ENCODE measurements around the gene ALK.
"Not testable (repeated sequence)": the region's sequence is repeated elsewhere in the genome, so short reads cannot be mapped to it uniquely, and the experiment has no call there.

The ALK gene

GRCh38 chr2:29246383-29247300 lies 674.7 kb downstream of the ALK start:
- POLR2A ChIA-PET = no interaction called here
- CTCF ChIA-PET = no interaction called here

GRCh38 chr2:29245742-29246382 lies 675.5 kb downstream of the ALK start:
- no peaks in the 10 kb centered on the region for H3K9me3 ChIP-seq (ENCODE audit: control insufficient read depth, insufficient read depth, low read depth, low read length)
- H3K4me3 ChIP-seq (ENCODE audit: low read depth, low read length) = no peak overlapping the region
- ChIA-PET CTCF (no interaction called here), POLR2A (no interaction called here)
- H3K36me3 ChIP-seq (ENCODE audit: control insufficient read depth in 2 of 2, insufficient read depth in 1 of 2, low read length in 2 of 2) = no peaks in the 10 kb centered on the region
- H3K4me1 ChIP-seq (ENCODE audit: control insufficient read depth, insufficient read depth, low read length) = no peaks in the 10 kb centered on the region
- no peak overlapping the region for H3K27ac ChIP-seq (ENCODE audit: extremely low read depth, low read depth, low read length)
- TF ChIP-seq EGR2 (tag by site-specific recombination; IDR thresholded peaks at IDR 0.05; ENCODE audit: low read depth) (peak; percentile 76), ZNF555 (tag by site-specific recombination; conservative IDR thresholded peaks at IDR 0.05) (no peak), ZNF530 (tag by site-specific recombination; IDR thresholded peaks at IDR 0.05; ENCODE audit: low read depth) (no peak), ZNF571 (tag by site-specific recombination; IDR thresholded peaks at IDR 0.05) (no peak), IKZF3 (tag by site-specific recombination; IDR thresholded peaks at IDR 0.05) (no peak), ZFHX2 (tag by site-specific recombination; conservative IDR thresholded peaks at IDR 0.05) (peak; percentile 64)

More at GRCh38 chr2:29246383-29247300, 674.7 kb downstream of the ALK start:
- Histone ChIP-seq H3K27ac (ENCODE audit: extremely low read depth, low read depth, low read length) (no peak overlapping the region), H3K4me3 (ENCODE audit: low read depth, low read length) (no peak overlapping the region), H3K4me1 (ENCODE audit: control insufficient read depth, insufficient read depth, low read length) (no peaks in the 10 kb centered on the region), H3K9me3 (ENCODE audit: control insufficient read depth, insufficient read depth, low read depth, low read length) (no peaks in the 10 kb centered on the region), H3K36me3 (ENCODE audit: control insufficient read depth in 2 of 2, insufficient read depth in 1 of 2, low read length in 2 of 2) (no peaks in the 10 kb centered on the region)
- TF ChIP-seq ZNF274 (IDR thresholded peaks at IDR 0.05; ENCODE audit: low read length) = no peak
- TF ChIP-seq ZNF274 (tag by site-specific recombination; IDR thresholded peaks at IDR 0.05; ENCODE audit: borderline replicate concordance) = no peak
- TF ChIP-seq EGR2 (tag by site-specific recombination; IDR thresholded peaks at IDR 0.05; ENCODE audit: low read depth) = peak; percentile 38; the same call in 1 of the 2 replicates

GRCh38 chr2:29245035-29245741 lies 676.2 kb downstream of the ALK start:
- H3K9me3 ChIP-seq (ENCODE audit: control insufficient read depth, insufficient read depth, low read depth, low read length); H3K4me3 ChIP-seq (ENCODE audit: low read depth, low read length); H3K27ac ChIP-seq (ENCODE audit: extremely low read depth, low read depth, low read length); CTCF ChIA-PET; POLR2A ChIA-PET; H3K36me3 ChIP-seq (ENCODE audit: control insufficient read depth in 2 of 2, insufficient read depth in 1 of 2, low read length in 2 of 2); H3K4me1 ChIP-seq (ENCODE audit: control insufficient read depth, insufficient read depth, low read length): not testable (repeated sequence)

- ChIA-PET CTCF (interaction anchor here (1.1 kb wide), 1 partner anchor 599 kb away, joined by 5 read pairs; no protein-coding TSS in a partner anchor), POLR2A (no interaction called here)
- no peaks in the 10 kb centered on the region for H3K36me3 ChIP-seq (ENCODE audit: control insufficient read depth in 2 of 2, insufficient read depth in 1 of 2, low read length in 2 of 2)
- no peaks in the 10 kb centered on the region for H3K9me3 ChIP-seq (ENCODE audit: control insufficient read depth, insufficient read depth, low read depth, low read length)
- no peak overlapping the region for H3K27ac ChIP-seq (ENCODE audit: extremely low read depth, low read depth, low read length)
- H3K4me1 ChIP-seq (ENCODE audit: control insufficient read depth, insufficient read depth, low read length) = no peaks in the 10 kb centered on the region
- no peak overlapping the region for H3K4me3 ChIP-seq (ENCODE audit: low read depth, low read length)
- TF ChIP-seq ZNF510 (tag by site-specific recombination; IDR thresholded peaks at IDR 0.05; ENCODE audit: insufficient replicate concordance) (no peak), ZNF248 (tag by site-specific recombination; IDR thresholded peaks at IDR 0.05) (no peak), SALL2 (tag by site-specific recombination; IDR thresholded peaks at IDR 0.05; ENCODE audit: borderline replicate concordance) (no peak), ZFP69B (tag by site-specific recombination; IDR thresholded peaks at IDR 0.05) (no peak), ZNF37A (tag by site-specific recombination; IDR thresholded peaks at IDR 0.05) (no peak), PRDM1 (tag by site-specific recombination; IDR thresholded peaks at IDR 0.05) (no peak), GFI1B (tag by site-specific recombination; IDR thresholded peaks at IDR 0.05) (no peak), ZBTB49 (tag by site-specific recombination; IDR thresholded peaks at IDR 0.05; ENCODE audit: low read depth) (no peak), ZNF114 (tag by site-specific recombination; IDR thresholded peaks at IDR 0.05) (no peak), ZNF266 (tag by site-specific recombination; IDR thresholded peaks at IDR 0.05; ENCODE audit: low read depth) (no peak), ZNF324 (tag by site-specific recombination; IDR thresholded peaks at IDR 0.05) (no peak)
- TF ChIP-seq, protein P1, sequence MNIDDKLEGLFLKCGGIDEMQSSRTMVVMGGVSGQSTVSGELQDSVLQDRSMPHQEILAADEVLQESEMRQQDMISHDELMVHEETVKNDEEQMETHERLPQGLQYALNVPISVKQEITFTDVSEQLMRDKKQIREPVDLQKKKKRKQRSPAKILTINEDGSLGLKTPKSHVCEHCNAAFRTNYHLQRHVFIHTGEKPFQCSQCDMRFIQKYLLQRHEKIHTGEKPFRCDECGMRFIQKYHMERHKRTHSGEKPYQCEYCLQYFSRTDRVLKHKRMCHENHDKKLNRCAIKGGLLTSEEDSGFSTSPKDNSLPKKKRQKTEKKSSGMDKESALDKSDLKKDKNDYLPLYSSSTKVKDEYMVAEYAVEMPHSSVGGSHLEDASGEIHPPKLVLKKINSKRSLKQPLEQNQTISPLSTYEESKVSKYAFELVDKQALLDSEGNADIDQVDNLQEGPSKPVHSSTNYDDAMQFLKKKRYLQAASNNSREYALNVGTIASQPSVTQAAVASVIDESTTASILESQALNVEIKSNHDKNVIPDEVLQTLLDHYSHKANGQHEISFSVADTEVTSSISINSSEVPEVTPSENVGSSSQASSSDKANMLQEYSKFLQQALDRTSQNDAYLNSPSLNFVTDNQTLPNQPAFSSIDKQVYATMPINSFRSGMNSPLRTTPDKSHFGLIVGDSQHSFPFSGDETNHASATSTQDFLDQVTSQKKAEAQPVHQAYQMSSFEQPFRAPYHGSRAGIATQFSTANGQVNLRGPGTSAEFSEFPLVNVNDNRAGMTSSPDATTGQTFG (tag by site-specific recombination; IDR thresholded peaks at IDR 0.05; ENCODE audit: borderline replicate concordance) = no peak
These were observed 678.6 kb downstream of the ALK start for GRCh38 chr2:29242621-29243375.

All from HEK293 (cell line).